Heart left ventricle (tissue), 13 donors: ENCODE data around the gene TUBD1.

Source experiments
- POLR2A ChIP-seq, 2 donors: fragments of 450-650 bp; IDR thresholded peaks; one replicate each; pipeline ENCODE4 v1.6.1; 2017; ENCODE audit warnings: antibody characterized with exemption in 2 of 2, mild to moderate bottlenecking in 2 of 2, moderate library complexity in 2 of 2
- TF ChIP-seq, protein P1 (sequence below), 12 donors: fragments of 200-600 bp; sonication (generic) in 4 of 12; IDR thresholded peaks; one replicate each; pipeline versions ENCODE4 v1.5.0 to v1.8.0; 2018 to 2022; ENCODE audit warnings: antibody characterized with exemption in 12 of 12, mild to moderate bottlenecking in 5 of 12
- donor health status: ischemic (EF 13 %, LVEDD 7.1; RV severe dilation, severe dysfunction).
- donor health status: DM: no; HTN: yes; CAD: no.
- donor health status: DM: no; HTN: no; CAD: no.
- donor health status: ischemic (EF 25% LVEDD 6.9; RV normal size, moderate dysfunction).
- donor health status: ischemic (EF 25% LVEDD 5.7; RV mildly dilated, moderate dysfunction).
- donor health status: ischemic (EF 35%, LVEDD 5.7; RV mildly dilated, moderate dysfunction).
- donor health status: nonischemic (EF 11% LVEDD 7.7; RV severe dilation, severe dysfunction).
- donor health status: DM: yes; HTN: yes; CAD: no.
- donor health status: PGD.
- donor health status: ischemic (EF 29% LVEDD 5.4; RV normal size, mild dysfunction).
- donor health status: nonischemic (EF 23%, LVEDD 6.1; RV moderate dilation, normal function).

GRCh38 chr17:59869941-59870218 lies 22.9 kb downstream of the TUBD1 start:
- no peak for TF ChIP-seq POLR2A (IDR thresholded peaks at IDR 0.05)
- TF ChIP-seq, protein P1, sequence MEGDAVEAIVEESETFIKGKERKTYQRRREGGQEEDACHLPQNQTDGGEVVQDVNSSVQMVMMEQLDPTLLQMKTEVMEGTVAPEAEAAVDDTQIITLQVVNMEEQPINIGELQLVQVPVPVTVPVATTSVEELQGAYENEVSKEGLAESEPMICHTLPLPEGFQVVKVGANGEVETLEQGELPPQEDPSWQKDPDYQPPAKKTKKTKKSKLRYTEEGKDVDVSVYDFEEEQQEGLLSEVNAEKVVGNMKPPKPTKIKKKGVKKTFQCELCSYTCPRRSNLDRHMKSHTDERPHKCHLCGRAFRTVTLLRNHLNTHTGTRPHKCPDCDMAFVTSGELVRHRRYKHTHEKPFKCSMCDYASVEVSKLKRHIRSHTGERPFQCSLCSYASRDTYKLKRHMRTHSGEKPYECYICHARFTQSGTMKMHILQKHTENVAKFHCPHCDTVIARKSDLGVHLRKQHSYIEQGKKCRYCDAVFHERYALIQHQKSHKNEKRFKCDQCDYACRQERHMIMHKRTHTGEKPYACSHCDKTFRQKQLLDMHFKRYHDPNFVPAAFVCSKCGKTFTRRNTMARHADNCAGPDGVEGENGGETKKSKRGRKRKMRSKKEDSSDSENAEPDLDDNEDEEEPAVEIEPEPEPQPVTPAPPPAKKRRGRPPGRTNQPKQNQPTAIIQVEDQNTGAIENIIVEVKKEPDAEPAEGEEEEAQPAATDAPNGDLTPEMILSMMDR (IDR thresholded peaks at IDR 0.05), result no peak
